ENCODE data around the gene SHROOM3.
A peak's percentile ranks its signal among the peaks of the same experiment; 100 is the strongest.

SHROOM3 gene

GRCh38 chr4:76622126-76622525, 187.1 kb downstream of the SHROOM3 start:
- no peak for TF ChIP-seq CTCF (IDR thresholded peaks at IDR 0.05; ENCODE audit: low read depth, low read length)
- DNase-seq (ENCODE audit: low read depth in 2 of 2), result no peak
- no peak overlapping the region for H3K4me3 ChIP-seq (replicated peaks in 1 of 2; ENCODE audit: low read depth in 2 of 2, low read length in 2 of 2)

- TF ChIP-seq CTCF (IDR thresholded peaks at IDR 0.05; ENCODE audit: low read depth, low read length), result no peak
- no peak overlapping the region for H3K4me3 ChIP-seq (replicated peaks in 1 of 2; ENCODE audit: low read depth in 2 of 2, low read length in 2 of 2)
- DNase-seq (ENCODE audit: low read depth in 2 of 2), result no peak
Observed at GRCh38 chr4:76622717-76623116, 187.7 kb downstream of the SHROOM3 start.

GRCh38 chr4:76623217-76624045, 188.4 kb downstream of the SHROOM3 start:
- H3K4me3 ChIP-seq (replicated peaks in 1 of 2; ENCODE audit: low read depth in 2 of 2, low read length in 2 of 2), result no peak overlapping the region

GRCh38 chr4:76624241-76624681, 189.2 kb downstream of the SHROOM3 start:
- no peak for TF ChIP-seq CTCF (IDR thresholded peaks at IDR 0.05; ENCODE audit: low read depth, low read length)
- no peak overlapping the region for H3K4me3 ChIP-seq (replicated peaks in 1 of 2; ENCODE audit: low read depth in 2 of 2, low read length in 2 of 2)
- DNase-seq (ENCODE audit: low read depth in 2 of 2), result peak; percentile 93 to 94

More at GRCh38 chr4:76623217-76624045, 188.4 kb downstream of the SHROOM3 start:
- no peak for TF ChIP-seq CTCF (IDR thresholded peaks at IDR 0.05; ENCODE audit: low read depth, low read length)
- no peak for DNase-seq (ENCODE audit: low read depth in 2 of 2)

GRCh38 chr4:76624931-76625715, 190.1 kb downstream of the SHROOM3 start:
- no peak for DNase-seq (ENCODE audit: low read depth in 2 of 2)
- H3K4me3 ChIP-seq (replicated peaks in 1 of 2; ENCODE audit: low read depth in 2 of 2, low read length in 2 of 2), result no peak overlapping the region
- TF ChIP-seq CTCF (IDR thresholded peaks at IDR 0.05; ENCODE audit: low read depth, low read length), result no peak

GRCh38 chr4:76626686-76627465, 191.8 kb downstream of the SHROOM3 start:
- H3K4me3 ChIP-seq (replicated peaks in 1 of 2; ENCODE audit: low read depth in 2 of 2, low read length in 2 of 2), result no peak overlapping the region
- TF ChIP-seq CTCF (IDR thresholded peaks at IDR 0.05; ENCODE audit: low read depth, low read length), result peak; percentile 45
- peak; percentile 41 to 43 for DNase-seq (ENCODE audit: low read depth in 2 of 2)
